ENCODE results near the gene PNMT. TPM values are rescaled to one million over a fixed set of nuclear protein-coding genes. Genes with fewer than 3 reads are reported as not detected.

PNMT gene
- total and polyA plus RNA-seq, 2 donors (not counting 1 experiment from before 2014, with no cell fraction given), result not detected

DNA sequence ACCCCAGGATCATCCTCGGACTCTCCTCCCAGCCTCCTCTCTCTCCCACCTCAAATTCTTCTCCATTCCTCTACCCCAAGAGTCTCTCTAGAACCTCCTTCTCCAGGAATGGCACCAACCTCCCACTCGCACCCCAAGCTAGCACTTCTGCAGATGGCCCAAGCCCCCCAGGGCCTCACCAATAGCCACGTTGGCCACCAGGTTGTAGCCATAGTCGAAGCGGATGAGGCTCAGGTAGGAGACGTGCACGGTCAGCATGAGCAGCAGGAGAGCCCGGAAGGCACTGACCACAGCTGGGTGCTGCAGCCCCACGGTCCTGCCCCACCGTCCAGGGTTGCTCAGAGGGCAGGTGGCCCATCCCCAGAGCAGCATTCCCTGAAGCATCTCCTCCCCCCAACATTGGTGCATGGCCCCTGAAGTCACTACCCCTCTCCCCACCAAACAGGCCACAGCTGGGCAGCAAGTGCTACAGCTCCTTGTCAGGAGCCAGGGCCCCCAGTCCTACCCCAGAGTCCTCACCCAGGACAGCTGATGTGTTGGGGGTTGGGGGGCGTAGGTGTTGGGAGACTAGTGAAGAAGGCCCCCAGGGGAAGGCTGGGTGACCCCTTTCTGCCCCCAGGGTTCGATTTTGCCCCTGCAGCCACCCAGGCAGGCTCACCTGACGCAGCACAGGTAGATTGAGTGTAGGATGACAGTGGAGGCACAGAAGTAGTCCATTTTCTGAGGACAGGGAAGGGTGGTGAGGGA lies 5.3 kb downstream of the PNMT start:
- Histone ChIP-seq H3K36me3 (ENCODE audit: control insufficient read depth, insufficient read depth, low read length) (no peaks in the 10 kb centered on the region), H2AFZ (ENCODE audit: low read length) (no peak overlapping the region), H3K4me1 (ENCODE audit: control insufficient read depth, extremely low read depth, insufficient read depth, low read length) (no peaks in the 10 kb centered on the region), H3K27me3 (ENCODE audit: control insufficient read depth, insufficient read depth, low read length) (peaks cover 23% of the 10 kb centered on the region), H3K9ac (ENCODE audit: insufficient read depth, low read length) (no peak overlapping the region), H4K20me1 (ENCODE audit: control insufficient read depth, extremely low read depth, insufficient read depth, low read length) (no peaks in the 10 kb centered on the region), H3K4me2 (ENCODE audit: extremely low read depth, insufficient read depth, low read length) (no peak overlapping the region), H3K9me3 (ENCODE audit: control insufficient read depth, insufficient read depth, low read depth, low read length) (no peaks in the 10 kb centered on the region), H3K27ac (ENCODE audit: insufficient read depth, low read length) (no peak overlapping the region), H3K79me2 (ENCODE audit: control insufficient read depth, insufficient read depth, low read length) (no peaks in the 10 kb centered on the region), H3K4me3 (replicated peaks in 1 of 4; ENCODE audit: control extremely low read depth in 1 of 4, insufficient read depth in 1 of 4, low read depth in 3 of 4, low read length in 4 of 4) (no peak overlapping the region)
- TF ChIP-seq EZH2 (IDR thresholded peaks at IDR 0.05; ENCODE audit: low read length, missing control alignments), result no peak
- TF ChIP-seq, protein P1, sequence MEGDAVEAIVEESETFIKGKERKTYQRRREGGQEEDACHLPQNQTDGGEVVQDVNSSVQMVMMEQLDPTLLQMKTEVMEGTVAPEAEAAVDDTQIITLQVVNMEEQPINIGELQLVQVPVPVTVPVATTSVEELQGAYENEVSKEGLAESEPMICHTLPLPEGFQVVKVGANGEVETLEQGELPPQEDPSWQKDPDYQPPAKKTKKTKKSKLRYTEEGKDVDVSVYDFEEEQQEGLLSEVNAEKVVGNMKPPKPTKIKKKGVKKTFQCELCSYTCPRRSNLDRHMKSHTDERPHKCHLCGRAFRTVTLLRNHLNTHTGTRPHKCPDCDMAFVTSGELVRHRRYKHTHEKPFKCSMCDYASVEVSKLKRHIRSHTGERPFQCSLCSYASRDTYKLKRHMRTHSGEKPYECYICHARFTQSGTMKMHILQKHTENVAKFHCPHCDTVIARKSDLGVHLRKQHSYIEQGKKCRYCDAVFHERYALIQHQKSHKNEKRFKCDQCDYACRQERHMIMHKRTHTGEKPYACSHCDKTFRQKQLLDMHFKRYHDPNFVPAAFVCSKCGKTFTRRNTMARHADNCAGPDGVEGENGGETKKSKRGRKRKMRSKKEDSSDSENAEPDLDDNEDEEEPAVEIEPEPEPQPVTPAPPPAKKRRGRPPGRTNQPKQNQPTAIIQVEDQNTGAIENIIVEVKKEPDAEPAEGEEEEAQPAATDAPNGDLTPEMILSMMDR (conservative IDR thresholded peaks at IDR 0.05 in 1 of 2, IDR thresholded peaks at IDR 0.05 in 1 of 2; ENCODE audit: low read depth in 1 of 2, low read length in 2 of 2), result no peak
- DNase-seq (ENCODE audit: low read depth in 2 of 2), result no peak

DNA sequence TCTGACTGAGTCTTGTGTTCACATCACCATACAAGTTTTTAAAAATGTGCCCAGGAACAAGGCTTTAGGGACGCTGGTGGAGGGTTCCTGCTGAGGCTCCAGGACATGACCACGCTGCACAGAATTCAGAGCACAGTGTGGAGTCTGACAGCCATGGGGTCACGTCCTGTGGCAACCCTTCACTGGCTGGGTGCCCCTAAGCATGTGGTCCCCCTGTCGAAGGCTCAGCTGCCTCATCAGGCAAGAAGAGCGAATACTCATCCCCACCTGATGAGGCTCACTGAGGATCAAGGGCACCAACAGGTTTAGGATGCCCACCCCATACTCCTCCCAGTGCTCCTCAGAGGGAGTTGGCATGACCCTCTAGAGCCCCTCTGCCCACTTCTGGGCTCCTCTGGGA lies 5.9 kb downstream of the PNMT start:
- DNase-seq (ENCODE audit: low read depth in 2 of 2), result no peak
- Histone ChIP-seq H3K27me3 (ENCODE audit: control insufficient read depth, insufficient read depth, low read length) (peaks cover 20% of the 10 kb centered on the region), H3K4me1 (ENCODE audit: control insufficient read depth, extremely low read depth, insufficient read depth, low read length) (no peaks in the 10 kb centered on the region), H3K4me3 (replicated peaks in 1 of 4; ENCODE audit: control extremely low read depth in 1 of 4, insufficient read depth in 1 of 4, low read depth in 3 of 4, low read length in 4 of 4) (no peak overlapping the region), H3K36me3 (ENCODE audit: control insufficient read depth, insufficient read depth, low read length) (no peaks in the 10 kb centered on the region), H3K9me3 (ENCODE audit: control insufficient read depth, insufficient read depth, low read depth, low read length) (no peaks in the 10 kb centered on the region), H4K20me1 (ENCODE audit: control insufficient read depth, extremely low read depth, insufficient read depth, low read length) (no peaks in the 10 kb centered on the region), H3K9ac (ENCODE audit: insufficient read depth, low read length) (no peak overlapping the region), H3K79me2 (ENCODE audit: control insufficient read depth, insufficient read depth, low read length) (no peaks in the 10 kb centered on the region), H2AFZ (ENCODE audit: low read length) (no peak overlapping the region), H3K4me2 (ENCODE audit: extremely low read depth, insufficient read depth, low read length) (no peak overlapping the region), H3K27ac (ENCODE audit: insufficient read depth, low read length) (no peak overlapping the region)
- TF ChIP-seq, protein P1 (conservative IDR thresholded peaks at IDR 0.05 in 1 of 2, IDR thresholded peaks at IDR 0.05 in 1 of 2; ENCODE audit: low read depth in 1 of 2, low read length in 2 of 2), result no peak
- no peak for TF ChIP-seq EZH2 (IDR thresholded peaks at IDR 0.05; ENCODE audit: low read length, missing control alignments)

DNA sequence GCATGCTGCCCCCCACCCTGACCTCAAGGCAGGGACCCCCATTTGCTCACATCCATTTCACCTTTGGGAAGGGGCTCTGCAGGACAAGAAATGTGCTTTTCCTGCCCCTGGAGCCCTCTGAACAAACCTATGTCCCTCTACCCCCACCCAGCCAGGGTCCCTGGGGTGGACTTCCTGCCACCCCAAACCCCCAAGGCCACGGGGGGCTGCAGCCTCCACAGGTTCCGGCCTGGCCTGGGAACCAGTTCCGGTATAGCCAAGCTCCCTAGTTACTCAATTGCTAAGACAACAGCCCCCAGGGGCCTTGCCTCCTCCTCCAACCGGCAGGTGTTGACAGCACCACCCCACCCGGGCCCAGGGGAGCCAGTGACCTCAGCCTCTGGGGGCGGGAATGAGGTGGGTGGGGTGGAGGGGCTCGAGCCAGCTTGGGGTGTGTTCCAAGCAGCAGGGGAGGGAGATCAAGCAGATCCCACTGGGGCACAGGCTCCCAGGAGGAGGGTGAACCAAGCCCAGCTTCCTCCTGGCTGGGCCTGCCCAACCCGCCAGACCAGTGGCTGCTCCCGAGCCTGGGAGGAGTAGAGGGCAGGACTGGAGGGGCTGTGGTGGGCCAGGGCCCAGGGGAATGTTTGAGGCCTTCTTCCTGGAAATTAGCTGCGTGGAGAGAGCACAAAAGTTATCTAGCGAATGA lies 6.6 kb downstream of the PNMT start:
- no peaks in the 10 kb centered on the region for H4K20me1 ChIP-seq (ENCODE audit: control insufficient read depth, extremely low read depth, insufficient read depth, low read length)
- peaks cover 15% of the 10 kb centered on the region for H3K27me3 ChIP-seq (ENCODE audit: control insufficient read depth, insufficient read depth, low read length)
- no peaks in the 10 kb centered on the region for H3K9me3 ChIP-seq (ENCODE audit: control insufficient read depth, insufficient read depth, low read depth, low read length)
- no peaks in the 10 kb centered on the region for H3K36me3 ChIP-seq (ENCODE audit: control insufficient read depth, insufficient read depth, low read length)
- no peak for DNase-seq (ENCODE audit: low read depth in 2 of 2)
- no peaks in the 10 kb centered on the region for H3K4me1 ChIP-seq (ENCODE audit: control insufficient read depth, extremely low read depth, insufficient read depth, low read length)
- H3K9ac ChIP-seq (ENCODE audit: insufficient read depth, low read length), result no peak overlapping the region
- H3K4me2 ChIP-seq (ENCODE audit: extremely low read depth, insufficient read depth, low read length), result no peak overlapping the region
- H3K4me3 ChIP-seq (replicated peaks in 1 of 4; ENCODE audit: control extremely low read depth in 1 of 4, insufficient read depth in 1 of 4, low read depth in 3 of 4, low read length in 4 of 4), result no peak overlapping the region
- H3K27ac ChIP-seq (ENCODE audit: insufficient read depth, low read length), result no peak overlapping the region
- H3K79me2 ChIP-seq (ENCODE audit: control insufficient read depth, insufficient read depth, low read length), result no peaks in the 10 kb centered on the region
- H2AFZ ChIP-seq (ENCODE audit: low read length), result no peak overlapping the region
- TF ChIP-seq, protein P1 (conservative IDR thresholded peaks at IDR 0.05 in 1 of 2, IDR thresholded peaks at IDR 0.05 in 1 of 2; ENCODE audit: low read depth in 1 of 2, low read length in 2 of 2), result no peak
- TF ChIP-seq EZH2 (IDR thresholded peaks at IDR 0.05; ENCODE audit: low read length, missing control alignments), result no peak
